ENCODE data around the gene AEBP2. TPM values are rescaled to one million over a fixed set of nuclear protein-coding genes. Genes with fewer than 3 reads are reported as not detected.

The AEBP2 gene
- total and polyA plus RNA-seq, 4 donors: 8.6 to 78.2 (median 21.6) TPM

DNA sequence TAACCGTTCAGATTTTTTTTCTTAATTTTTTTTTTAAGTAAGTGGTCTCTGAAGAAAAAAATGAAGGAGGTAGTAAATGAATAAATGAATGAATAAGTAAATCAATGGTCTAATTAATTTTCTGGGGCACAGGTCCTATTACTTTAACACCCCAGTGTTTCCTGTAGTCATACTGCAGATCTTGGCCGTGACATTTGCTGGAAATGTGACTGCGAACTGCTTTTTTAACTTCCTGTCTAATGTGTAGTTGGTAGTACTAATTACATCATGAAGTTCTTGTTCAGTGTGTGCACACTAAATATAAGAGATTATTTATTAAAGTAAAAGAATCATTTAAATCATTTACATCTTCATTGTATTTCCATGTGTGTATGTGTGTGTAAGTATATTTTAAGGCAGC, 45.4 kb downstream of the AEBP2 start:
- Histone ChIP-seq H3K4me3 (no peak overlapping the region), H3K27ac (ENCODE audit: low read depth in 1 of 2, low read length in 1 of 2) (no peak overlapping the region), H3K36me3 (ENCODE audit: control insufficient read depth in 4 of 4, insufficient read depth in 4 of 4, low read length in 4 of 4) (peaks cover 0 to 17% (median 6%) of the 10 kb centered on the region in 4 donors), H3K9me3 (ENCODE audit: control insufficient read depth in 4 of 4, insufficient read depth in 3 of 4, low read length in 3 of 4) (peaks cover 0 to 3% (median 2%) of the 10 kb centered on the region in 4 donors), H3K4me1 (ENCODE audit: control insufficient read depth in 5 of 5, insufficient read depth in 5 of 5, low read length in 5 of 5) (peaks cover 0 to 14% (median 0%) of the 10 kb centered on the region in 5 donors), H3K27me3 (ENCODE audit: control insufficient read depth in 3 of 3, insufficient read depth in 3 of 3, low read length in 2 of 3) (no peaks in the 10 kb centered on the region), H3K9ac (ENCODE audit: insufficient read depth in 1 of 2, low read length in 2 of 2) (no peak overlapping the region)
- ATAC-seq (ENCODE audit: insufficient read depth, low FRiP score) (no peak), DNase-seq (no peak)
- WGBS, 2 donors: 66 to 71% methylated on average over 3 of the region's 3 CpGs
- no peak for TF ChIP-seq CTCF (IDR thresholded peaks at IDR 0.05; ENCODE audit: control extremely low read depth, extremely low read depth)

GRCh38 chr12:19485240-19485639, 45.9 kb downstream of the AEBP2 start:
- 44 to 59% methylated on average over 6 of the region's 6 CpGs for WGBS, 2 donors

DNA sequence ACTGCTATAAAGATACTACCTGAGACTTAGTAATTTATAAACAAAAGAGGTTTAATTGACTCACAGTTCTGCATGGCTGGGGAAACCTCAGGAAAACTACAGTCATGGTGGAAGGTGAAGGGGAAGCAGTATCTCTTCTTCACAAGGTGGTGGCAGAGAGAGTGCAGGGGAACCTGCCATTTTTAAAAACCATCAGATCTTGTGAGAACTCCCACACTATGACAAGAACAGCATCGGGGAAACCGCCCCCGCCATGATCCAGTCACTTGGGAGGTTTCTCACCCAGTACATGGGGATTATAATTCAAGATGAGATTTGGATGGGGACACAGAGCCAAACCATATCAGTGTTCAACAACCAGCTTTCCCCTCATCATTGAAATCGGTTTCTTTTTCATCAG, 49.9 kb downstream of the AEBP2 start:
- Histone ChIP-seq H3K27ac (ENCODE audit: low read depth in 1 of 2, low read length in 1 of 2) (no peak overlapping the region), H3K27me3 (ENCODE audit: control insufficient read depth in 3 of 3, insufficient read depth in 3 of 3, low read length in 2 of 3) (no peaks in the 10 kb centered on the region), H3K9ac (ENCODE audit: insufficient read depth in 1 of 2, low read length in 2 of 2) (no peak overlapping the region), H3K9me3 (ENCODE audit: control insufficient read depth in 4 of 4, insufficient read depth in 3 of 4, low read length in 3 of 4) (no peaks in the 10 kb centered on the region), H3K36me3 (ENCODE audit: control insufficient read depth in 4 of 4, insufficient read depth in 4 of 4, low read length in 4 of 4) (peaks cover 0 to 7% (median 5%) of the 10 kb centered on the region in 4 donors), H3K4me3 (no peak overlapping the region), H3K4me1 (ENCODE audit: control insufficient read depth in 5 of 5, insufficient read depth in 5 of 5, low read length in 5 of 5) (peaks cover 0 to 9% (median 0%) of the 10 kb centered on the region in 5 donors)
- TF ChIP-seq CTCF (IDR thresholded peaks at IDR 0.05; ENCODE audit: control extremely low read depth, extremely low read depth): no peak
- no peak for DNase-seq
- no peak for ATAC-seq (ENCODE audit: insufficient read depth, low FRiP score)
- WGBS, 2 donors: 94 to 97% methylated on average over 4 of the region's 4 CpGs

More at GRCh38 chr12:19485240-19485639, 45.9 kb downstream of the AEBP2 start:
- Histone ChIP-seq H3K4me1 (ENCODE audit: control insufficient read depth in 5 of 5, insufficient read depth in 5 of 5, low read length in 5 of 5) (peaks cover 0 to 14% (median 0%) of the 10 kb centered on the region in 5 donors), H3K9me3 (ENCODE audit: control insufficient read depth in 4 of 4, insufficient read depth in 3 of 4, low read length in 3 of 4) (peaks cover 0 to 3% (median 0%) of the 10 kb centered on the region in 4 donors), H3K4me3 (no peak overlapping the region), H3K27ac (ENCODE audit: low read depth in 1 of 2, low read length in 1 of 2) (no peak overlapping the region), H3K36me3 (ENCODE audit: control insufficient read depth in 4 of 4, insufficient read depth in 4 of 4, low read length in 4 of 4) (peaks cover 0 to 14% (median 6%) of the 10 kb centered on the region in 4 donors), H3K27me3 (ENCODE audit: control insufficient read depth in 3 of 3, insufficient read depth in 3 of 3, low read length in 2 of 3) (no peaks in the 10 kb centered on the region), H3K9ac (ENCODE audit: insufficient read depth in 1 of 2, low read length in 2 of 2) (no peak overlapping the region)
- TF ChIP-seq CTCF (IDR thresholded peaks at IDR 0.05; ENCODE audit: control extremely low read depth, extremely low read depth): no peak
- no peak for DNase-seq
- no peak for ATAC-seq (ENCODE audit: insufficient read depth, low FRiP score)

- 69 to 79% methylated on average over 3 of the region's 3 CpGs for WGBS, 2 donors
- DNase-seq: no peak
- Histone ChIP-seq H3K27ac (ENCODE audit: low read depth in 1 of 2, low read length in 1 of 2) (no peak overlapping the region), H3K4me1 (ENCODE audit: control insufficient read depth in 5 of 5, insufficient read depth in 5 of 5, low read length in 5 of 5) (peaks cover 0 to 9% (median 0%) of the 10 kb centered on the region in 5 donors), H3K9me3 (ENCODE audit: control insufficient read depth in 4 of 4, insufficient read depth in 3 of 4, low read length in 3 of 4) (no peaks in the 10 kb centered on the region), H3K4me3 (no peak overlapping the region), H3K9ac (ENCODE audit: insufficient read depth in 1 of 2, low read length in 2 of 2) (no peak overlapping the region), H3K27me3 (ENCODE audit: control insufficient read depth in 3 of 3, insufficient read depth in 3 of 3, low read length in 2 of 3) (no peaks in the 10 kb centered on the region), H3K36me3 (ENCODE audit: control insufficient read depth in 4 of 4, insufficient read depth in 4 of 4, low read length in 4 of 4) (peaks cover 0 to 19% (median 6%) of the 10 kb centered on the region in 4 donors)
- no peak for ATAC-seq (ENCODE audit: insufficient read depth, low FRiP score)
- TF ChIP-seq CTCF (IDR thresholded peaks at IDR 0.05; ENCODE audit: control extremely low read depth, extremely low read depth): no peak
Measured at GRCh38 chr12:19490908-19491307, 51.6 kb downstream of the AEBP2 start.
